Lung (tissue), 12 donors: ENCODE data around the gene JAK1. TPM values are rescaled to one million over a fixed set of nuclear protein-coding genes. Genes with fewer than 3 reads are reported as not detected.

Experiments used
- ATAC-seq: fragments of 200-7000 bp; cut with Tn5 transposase; one replicate; pipeline ENCODE4 v1.9.1; 2020; ENCODE audit warnings: moderate number of reproducible peaks; ENCODE audit not compliant: insufficient read depth, low FRiP score
- DNase-seq, 3 donors: peaks; one replicate each; pipeline ENCODE4 v3.0.0-alpha.2; 2013 to 2017
- H3K27ac ChIP-seq, 2 donors: one replicate each; pipeline ENCODE4 v1.5.1; 2013; ENCODE audit warnings: mild to moderate bottlenecking in 2 of 2, moderate library complexity in 2 of 2, control low read depth in 1 of 2, inconsistent platforms in 1 of 2, low read depth in 1 of 2, low read length in 1 of 2
- H3K27me3 ChIP-seq, 3 donors: one replicate each; pipeline ENCODE4 v1.5.1; 2013; ENCODE audit warnings: low read length in 2 of 3; ENCODE audit not compliant: control insufficient read depth in 3 of 3, insufficient read depth in 3 of 3
- H3K36me3 ChIP-seq, 4 donors: one replicate each; pipeline ENCODE4 v1.5.1; 2013; ENCODE audit warnings: low read length in 4 of 4, mild to moderate bottlenecking in 1 of 4, moderate library complexity in 1 of 4; ENCODE audit not compliant: control insufficient read depth in 4 of 4, insufficient read depth in 4 of 4
- H3K4me1 ChIP-seq, 5 donors: one replicate each; pipeline ENCODE4 v1.5.1; 2013; ENCODE audit warnings: low read length in 5 of 5, mild to moderate bottlenecking in 2 of 5, moderate library complexity in 1 of 5; ENCODE audit not compliant: control insufficient read depth in 5 of 5, insufficient read depth in 5 of 5
- H3K4me3 ChIP-seq: one replicate; pipeline ENCODE4 v1.5.1; 2013; ENCODE audit warnings: mild to moderate bottlenecking, control low read depth, moderate library complexity
- H3K9ac ChIP-seq, 2 donors: one replicate each; pipeline ENCODE4 v1.5.1; 2013; ENCODE audit warnings: low read length in 2 of 2, control low read depth in 1 of 2; ENCODE audit not compliant: insufficient read depth in 1 of 2
- H3K9me3 ChIP-seq, 4 donors: one replicate each; pipeline ENCODE4 v1.5.1; 2013; ENCODE audit warnings: low read length in 3 of 4, mild to moderate bottlenecking in 1 of 4, moderate library complexity in 1 of 4; ENCODE audit not compliant: control insufficient read depth in 4 of 4, insufficient read depth in 3 of 4
- WGBS, 2 donors: extraction: QIAGEN DNeasy Blood & Tissue Kit; methylation state at CpG; one replicate each; pipeline ENCODE4 v1.1.7; 2013; 5-methylcytosine and 5-hydroxymethylcytosine counted together
- polyA plus RNA-seq, 2 donors: library from polyadenylated mRNA; stranded (reverse); fragments of 200-250 nt; gene quantifications; one replicate each; pipeline ENCODE4 v1.2.1, GENCODE V29; 2013
- total RNA-seq, 2 donors: library from RNA; depleted of rRNA in 1 of 2; stranded (reverse); fragments of >200 nt in 1 of 2; gene quantifications; one replicate each; pipeline ENCODE4 v1.2.1, GENCODE V29; 2014 to 2021
- TF ChIP-seq, protein P1 (sequence below): IDR thresholded peaks from 2 replicates; pipeline ENCODE4 v1.5.1; 2012; ENCODE audit warnings: mild to moderate bottlenecking; ENCODE audit errors: control extremely low read depth, extremely low read depth
- donor health status: control.
- donor health status: control.
- donor health status: Bipolar disorder and iron deficiency.
- donor health status: healthy.
- donor health status: DM: yes; HTN: yes; CAD: no.

Gene JAK1
- total and polyA plus RNA-seq, 4 donors, result 26.7 to 162 (median 116) TPM

DNA sequence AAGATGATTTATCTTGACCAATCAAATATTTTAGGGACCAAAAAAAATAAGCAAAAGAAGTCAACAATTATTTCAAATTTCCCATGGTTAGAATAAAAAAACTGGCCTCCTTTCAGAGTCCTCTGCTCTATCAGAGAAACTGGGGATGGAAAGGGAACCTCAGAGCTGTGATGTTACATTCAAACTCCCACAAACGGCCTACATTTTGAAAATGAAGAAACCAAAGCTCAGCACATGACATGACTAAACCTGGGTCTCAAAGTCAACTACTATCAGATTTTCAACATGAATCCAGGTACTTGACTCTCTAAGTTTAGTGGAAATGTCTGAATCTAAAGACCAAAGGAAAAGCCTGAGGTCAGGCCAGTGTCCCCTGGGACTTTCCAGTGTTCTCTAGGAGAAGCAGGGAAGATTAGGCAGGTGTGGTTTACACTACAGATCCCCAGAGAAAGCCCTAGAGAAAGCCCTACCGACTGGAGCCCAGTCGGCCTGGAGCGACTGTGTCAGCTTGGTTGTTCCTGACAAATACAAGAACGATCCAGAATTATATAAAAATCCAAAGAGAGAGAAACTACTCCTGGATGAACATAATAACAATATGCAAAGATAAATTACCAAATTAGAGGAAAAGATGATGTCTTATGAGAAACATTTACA is 24.8 kb downstream of the JAK1 start:
- Histone ChIP-seq H3K4me1 (peaks cover 0 to 11% (median 0%) of the 10 kb centered on the region in 5 donors), H3K4me3 (no peak overlapping the region), H3K36me3 (peaks cover 0 to 4% (median under 1%) of the 10 kb centered on the region in 4 donors), H3K9me3 (no peaks in the 10 kb centered on the region), H3K27me3 (no peaks in the 10 kb centered on the region), H3K27ac (no peak overlapping the region), H3K9ac (no peak overlapping the region)
- DNase-seq (no peak), ATAC-seq (no peak)
- WGBS, 2 donors, result 81 to 82% methylated on average over 5 of the region's 5 CpGs
- TF ChIP-seq, protein P1, sequence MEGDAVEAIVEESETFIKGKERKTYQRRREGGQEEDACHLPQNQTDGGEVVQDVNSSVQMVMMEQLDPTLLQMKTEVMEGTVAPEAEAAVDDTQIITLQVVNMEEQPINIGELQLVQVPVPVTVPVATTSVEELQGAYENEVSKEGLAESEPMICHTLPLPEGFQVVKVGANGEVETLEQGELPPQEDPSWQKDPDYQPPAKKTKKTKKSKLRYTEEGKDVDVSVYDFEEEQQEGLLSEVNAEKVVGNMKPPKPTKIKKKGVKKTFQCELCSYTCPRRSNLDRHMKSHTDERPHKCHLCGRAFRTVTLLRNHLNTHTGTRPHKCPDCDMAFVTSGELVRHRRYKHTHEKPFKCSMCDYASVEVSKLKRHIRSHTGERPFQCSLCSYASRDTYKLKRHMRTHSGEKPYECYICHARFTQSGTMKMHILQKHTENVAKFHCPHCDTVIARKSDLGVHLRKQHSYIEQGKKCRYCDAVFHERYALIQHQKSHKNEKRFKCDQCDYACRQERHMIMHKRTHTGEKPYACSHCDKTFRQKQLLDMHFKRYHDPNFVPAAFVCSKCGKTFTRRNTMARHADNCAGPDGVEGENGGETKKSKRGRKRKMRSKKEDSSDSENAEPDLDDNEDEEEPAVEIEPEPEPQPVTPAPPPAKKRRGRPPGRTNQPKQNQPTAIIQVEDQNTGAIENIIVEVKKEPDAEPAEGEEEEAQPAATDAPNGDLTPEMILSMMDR, result no peak

DNA sequence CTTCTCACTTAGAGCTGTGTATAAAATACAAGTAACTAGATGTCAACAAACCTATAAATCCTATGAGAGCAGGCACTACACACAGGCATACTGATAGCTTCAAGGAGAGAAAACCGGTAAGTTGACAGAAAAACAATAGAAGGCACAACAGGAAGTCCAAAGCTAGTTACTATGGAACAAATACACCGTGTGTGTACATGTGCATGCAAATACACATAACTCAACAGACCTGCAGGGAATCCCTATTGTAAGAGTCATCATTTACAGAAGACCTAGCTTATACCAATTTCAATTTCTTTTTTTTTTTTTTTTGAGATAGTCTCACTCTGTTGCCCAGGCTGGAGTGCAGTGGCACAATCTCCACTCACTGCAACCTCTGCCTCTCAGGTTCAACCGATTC is 26.3 kb downstream of the JAK1 start:
- no peaks in the 10 kb centered on the region for H3K27me3 ChIP-seq
- no peak overlapping the region for H3K9ac ChIP-seq
- no peak overlapping the region for H3K27ac ChIP-seq
- no peaks in the 10 kb centered on the region for H3K9me3 ChIP-seq
- DNase-seq (no peak), ATAC-seq (no peak)
- H3K4me1 ChIP-seq, result peaks cover 0 to 14% (median 0%) of the 10 kb centered on the region in 5 donors
- 51 to 67% methylated on average over 3 of the region's 3 CpGs for WGBS, 2 donors
- peaks cover 0 to 4% (median under 1%) of the 10 kb centered on the region in 4 donors for H3K36me3 ChIP-seq
- TF ChIP-seq, protein P1, result no peak
- H3K4me3 ChIP-seq, result no peak overlapping the region

DNA sequence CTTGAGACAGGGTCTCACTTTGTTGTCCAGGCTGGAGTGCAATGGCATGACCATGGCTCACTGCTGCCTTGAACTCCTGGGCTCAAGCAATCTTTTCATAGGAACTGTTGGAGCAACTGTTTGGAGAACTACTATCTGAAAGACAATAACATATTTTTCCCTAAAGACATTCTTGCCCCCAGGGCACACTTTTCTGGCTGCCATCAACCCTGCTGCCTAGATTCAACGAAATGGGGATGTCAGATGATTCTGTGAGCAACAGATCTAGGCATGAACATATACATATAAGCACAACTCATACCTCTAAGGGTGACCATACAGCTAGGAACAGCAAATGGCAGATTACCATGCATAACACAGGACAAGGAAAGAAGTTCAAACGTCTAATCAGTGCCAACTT is 27.4 kb downstream of the JAK1 start:
- TF ChIP-seq, protein P1, result no peak
- no peak for ATAC-seq
- H3K4me1 ChIP-seq, result peaks cover 0 to 15% (median 2%) of the 10 kb centered on the region in 5 donors

More for the DNA sequence above, 27.4 kb downstream of the JAK1 start:
- Histone ChIP-seq H3K9ac (no peak overlapping the region), H3K4me3 (no peak overlapping the region), H3K9me3 (no peaks in the 10 kb centered on the region), H3K27ac (no peak overlapping the region), H3K27me3 (no peaks in the 10 kb centered on the region), H3K36me3 (peaks cover 0 to 2% (median under 1%) of the 10 kb centered on the region in 4 donors)
- no peak for DNase-seq
- WGBS, 2 donors, result 76 to 78% methylated on average over 2 of the region's 2 CpGs
